ENCODE data around the gene ENOX1.

Gene ENOX1

DNA sequence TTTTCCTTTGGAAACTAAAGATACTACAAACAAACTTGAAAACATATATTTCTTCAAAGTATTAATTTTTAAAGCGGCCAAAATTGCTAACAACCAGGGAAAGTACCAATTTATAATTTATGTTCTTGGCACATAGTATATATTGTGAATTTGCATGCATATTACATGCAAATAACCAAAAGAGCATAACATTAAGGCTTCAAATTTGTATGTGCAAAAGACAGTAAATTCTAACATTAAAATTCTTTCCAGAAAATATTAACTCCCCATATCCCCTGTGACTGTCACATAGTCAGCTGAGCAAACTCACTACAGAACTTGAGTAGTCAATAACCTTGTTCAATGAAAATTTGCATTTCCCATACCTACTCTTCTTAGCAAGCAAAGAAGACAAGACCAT, 133.4 kb downstream of the ENOX1 start:
- TF ChIP-seq, protein P1, sequence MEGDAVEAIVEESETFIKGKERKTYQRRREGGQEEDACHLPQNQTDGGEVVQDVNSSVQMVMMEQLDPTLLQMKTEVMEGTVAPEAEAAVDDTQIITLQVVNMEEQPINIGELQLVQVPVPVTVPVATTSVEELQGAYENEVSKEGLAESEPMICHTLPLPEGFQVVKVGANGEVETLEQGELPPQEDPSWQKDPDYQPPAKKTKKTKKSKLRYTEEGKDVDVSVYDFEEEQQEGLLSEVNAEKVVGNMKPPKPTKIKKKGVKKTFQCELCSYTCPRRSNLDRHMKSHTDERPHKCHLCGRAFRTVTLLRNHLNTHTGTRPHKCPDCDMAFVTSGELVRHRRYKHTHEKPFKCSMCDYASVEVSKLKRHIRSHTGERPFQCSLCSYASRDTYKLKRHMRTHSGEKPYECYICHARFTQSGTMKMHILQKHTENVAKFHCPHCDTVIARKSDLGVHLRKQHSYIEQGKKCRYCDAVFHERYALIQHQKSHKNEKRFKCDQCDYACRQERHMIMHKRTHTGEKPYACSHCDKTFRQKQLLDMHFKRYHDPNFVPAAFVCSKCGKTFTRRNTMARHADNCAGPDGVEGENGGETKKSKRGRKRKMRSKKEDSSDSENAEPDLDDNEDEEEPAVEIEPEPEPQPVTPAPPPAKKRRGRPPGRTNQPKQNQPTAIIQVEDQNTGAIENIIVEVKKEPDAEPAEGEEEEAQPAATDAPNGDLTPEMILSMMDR (IDR thresholded peaks at IDR 0.05) = no peak

DNA sequence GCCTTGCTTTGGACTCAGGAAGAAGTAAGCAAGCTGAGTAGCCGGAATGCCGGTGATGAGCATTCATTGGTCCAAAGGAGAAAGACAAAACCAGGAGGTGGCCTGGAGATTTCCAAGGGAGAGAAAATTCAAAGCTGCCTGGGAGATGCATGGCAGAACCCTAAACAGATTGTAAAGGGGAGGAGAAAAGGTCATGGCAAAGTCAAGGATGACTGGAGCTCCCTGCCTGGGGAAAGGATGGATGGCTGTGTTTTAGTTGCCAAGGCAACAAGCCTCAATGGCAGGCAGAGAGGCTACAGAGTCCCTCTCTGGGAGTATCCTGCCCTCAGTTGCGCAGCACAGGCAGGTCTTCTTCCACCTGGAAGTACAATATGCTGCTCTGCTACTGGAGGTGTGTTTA, 134.0 kb downstream of the ENOX1 start:
- TF ChIP-seq, protein P1 (IDR thresholded peaks at IDR 0.05) = no peak

DNA sequence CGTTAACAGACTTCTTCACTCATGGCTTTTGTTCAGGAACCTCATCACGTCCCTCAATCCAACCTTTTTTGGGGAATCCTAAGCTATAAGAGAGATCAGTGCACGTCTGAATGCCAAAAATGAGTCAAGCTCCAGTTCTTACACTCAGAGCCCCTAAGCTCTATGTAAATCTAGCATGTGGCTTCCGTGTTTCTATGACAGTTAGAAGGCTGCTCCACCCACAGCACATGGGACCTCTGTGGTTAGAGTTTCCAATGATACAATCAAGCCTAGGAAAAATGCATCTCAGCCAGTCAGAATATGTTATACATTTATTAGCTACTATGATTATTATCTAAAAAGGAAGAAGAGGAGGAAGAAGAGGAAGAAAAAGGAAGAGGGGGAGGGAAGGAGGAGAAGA, 135.9 kb downstream of the ENOX1 start:
- TF ChIP-seq, protein P1 (IDR thresholded peaks at IDR 0.05) = no peak

DNA sequence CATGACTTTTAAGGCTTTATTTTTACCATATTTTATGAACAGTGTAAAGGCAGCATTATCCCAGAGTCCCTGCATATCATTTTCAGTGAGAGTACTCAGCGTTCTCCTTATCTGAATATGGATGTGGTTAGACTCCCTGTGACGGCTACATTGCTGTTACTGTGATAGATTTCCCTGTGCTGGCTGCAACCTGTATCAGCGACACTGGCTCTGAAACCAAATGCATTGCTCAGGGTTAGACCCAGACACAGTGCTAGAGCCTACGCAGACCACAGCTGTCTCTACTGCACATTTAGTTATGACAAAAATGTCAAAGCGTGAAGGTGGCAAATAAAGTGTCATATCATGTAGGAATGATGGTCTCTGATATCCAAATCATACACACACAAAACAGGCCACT, 138.0 kb downstream of the ENOX1 start:
- TF ChIP-seq, protein P1 (IDR thresholded peaks at IDR 0.05) = no peak

DNA sequence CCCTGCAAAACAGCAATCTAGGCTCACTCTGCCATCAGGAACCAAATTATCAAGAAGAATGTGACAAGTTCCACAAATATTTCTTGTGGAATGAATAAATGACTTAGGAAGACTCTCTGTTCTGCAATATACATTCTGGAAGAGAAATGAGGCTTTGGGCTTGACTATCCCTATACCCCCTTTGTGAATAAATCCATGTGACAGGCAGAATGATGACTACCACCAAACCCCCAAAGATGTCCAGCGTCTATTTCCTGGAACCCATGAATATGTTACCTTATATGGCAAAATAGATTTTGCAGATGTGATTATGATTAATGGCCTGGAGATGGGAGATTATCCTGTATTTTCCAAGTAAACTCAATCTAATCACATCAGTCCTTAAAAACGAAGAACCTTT, 139.3 kb downstream of the ENOX1 start:
- TF ChIP-seq, protein P1 (IDR thresholded peaks at IDR 0.05) = no peak

DNA sequence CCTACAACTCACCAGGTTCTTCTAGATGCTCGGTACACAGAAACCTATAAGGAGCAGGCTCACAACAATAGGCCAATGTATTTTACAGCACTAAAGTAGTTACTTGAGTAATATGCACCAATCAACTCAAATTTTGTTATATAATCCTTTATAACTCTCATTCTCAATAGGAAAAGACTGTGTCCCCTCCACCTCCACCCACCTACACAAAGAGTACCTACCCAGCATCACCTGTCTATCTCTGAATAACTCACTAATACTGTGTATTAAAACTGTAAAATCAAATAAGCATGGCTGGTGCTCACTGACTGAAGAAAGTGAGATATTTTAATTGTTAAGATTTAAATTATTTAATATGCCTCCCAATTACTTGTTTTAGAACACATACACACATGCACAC, 146.3 kb downstream of the ENOX1 start:
- TF ChIP-seq, protein P1 (IDR thresholded peaks at IDR 0.05) = no peak

DNA sequence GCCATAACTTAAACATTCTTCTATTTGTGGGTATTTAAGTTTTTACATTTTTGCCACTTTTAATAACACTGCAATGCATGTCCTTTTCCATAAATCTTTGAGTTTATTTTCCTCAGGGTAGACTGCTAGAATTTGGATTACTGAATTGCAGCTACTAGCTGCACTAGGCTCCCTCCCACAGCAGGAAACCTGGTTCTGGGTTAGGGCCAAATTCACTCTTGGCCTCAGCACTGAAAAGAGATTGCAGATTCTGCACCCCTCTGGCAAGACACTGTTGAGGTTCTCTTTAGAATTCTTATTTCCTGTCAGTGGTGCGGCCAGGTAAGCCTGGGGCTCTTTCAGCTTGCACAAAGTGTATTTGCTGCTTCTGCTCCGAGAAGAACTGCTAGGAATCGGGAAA, 155.7 kb downstream of the ENOX1 start:
- TF ChIP-seq, protein P1 (IDR thresholded peaks at IDR 0.05) = no peak

Measured in LNCAP (cell line).